Fibroblast of mammary gland (primary cell): ENCODE measurements around the gene NOD1.
A peak's percentile ranks its signal among the peaks of the same experiment; 100 is the strongest.

Source experiments
- DNase-seq: peaks from one replicate; pipeline ENCODE4 v3.0.0-alpha.2; 2010; ENCODE audit warnings: low read depth
- H3K4me3 ChIP-seq: 2 replicates; pipeline ENCODE4 v1.5.1; 2011; ENCODE audit warnings: low read depth, mild to moderate bottlenecking, low read length, moderate library complexity; ENCODE audit not compliant: control insufficient read depth
- CTCF ChIP-seq: conservative IDR thresholded peaks from 2 replicates; pipeline ENCODE4 v1.5.1; 2011; ENCODE audit warnings: low read depth, low read length, inconsistent platforms; ENCODE audit not compliant: control insufficient read depth, insufficient read depth

The NOD1 gene

GRCh38 chr7:30450240-30450982 is 28.2 kb downstream of the NOD1 start:
- no peak overlapping the region for H3K4me3 ChIP-seq
- no peak for TF ChIP-seq CTCF
- no peak for DNase-seq

GRCh38 chr7:30448461-30449189 is 30.0 kb downstream of the NOD1 start:
- no peak overlapping the region for H3K4me3 ChIP-seq
- no peak for DNase-seq
- no peak for TF ChIP-seq CTCF

GRCh38 chr7:30447466-30447865 is 31.1 kb downstream of the NOD1 start:
- DNase-seq = no peak
- TF ChIP-seq CTCF = no peak
- no peak overlapping the region for H3K4me3 ChIP-seq

- DNase-seq = no peak
- H3K4me3 ChIP-seq = no peak overlapping the region
- TF ChIP-seq CTCF = no peak
Measured at GRCh38 chr7:30446266-30446665, 32.3 kb downstream of the NOD1 start.

- DNase-seq = peak; percentile 70
- no peak overlapping the region for H3K4me3 ChIP-seq
- peak; percentile 34 for TF ChIP-seq CTCF
Measured at GRCh38 chr7:30445770-30446169, 32.8 kb downstream of the NOD1 start.

GRCh38 chr7:30437823-30438574 is 40.6 kb downstream of the NOD1 start:
- no peak for TF ChIP-seq CTCF
- no peak for DNase-seq
- no peak overlapping the region for H3K4me3 ChIP-seq
